GM12892 (cell line): ENCODE measurements around the gene APLP2.

Source experiments
- POLR2A ChIP-seq: IDR thresholded peaks from 2 replicates; pipeline ENCODE4 v1.6.1; 2011; ENCODE audit warnings: low read depth, low read length, control low read depth
- POLR2AphosphoS5 ChIP-seq: IDR thresholded peaks from 2 replicates; pipeline ENCODE4 v1.6.1; 2011; ENCODE audit warnings: low read depth, low read length, control low read depth

DNA sequence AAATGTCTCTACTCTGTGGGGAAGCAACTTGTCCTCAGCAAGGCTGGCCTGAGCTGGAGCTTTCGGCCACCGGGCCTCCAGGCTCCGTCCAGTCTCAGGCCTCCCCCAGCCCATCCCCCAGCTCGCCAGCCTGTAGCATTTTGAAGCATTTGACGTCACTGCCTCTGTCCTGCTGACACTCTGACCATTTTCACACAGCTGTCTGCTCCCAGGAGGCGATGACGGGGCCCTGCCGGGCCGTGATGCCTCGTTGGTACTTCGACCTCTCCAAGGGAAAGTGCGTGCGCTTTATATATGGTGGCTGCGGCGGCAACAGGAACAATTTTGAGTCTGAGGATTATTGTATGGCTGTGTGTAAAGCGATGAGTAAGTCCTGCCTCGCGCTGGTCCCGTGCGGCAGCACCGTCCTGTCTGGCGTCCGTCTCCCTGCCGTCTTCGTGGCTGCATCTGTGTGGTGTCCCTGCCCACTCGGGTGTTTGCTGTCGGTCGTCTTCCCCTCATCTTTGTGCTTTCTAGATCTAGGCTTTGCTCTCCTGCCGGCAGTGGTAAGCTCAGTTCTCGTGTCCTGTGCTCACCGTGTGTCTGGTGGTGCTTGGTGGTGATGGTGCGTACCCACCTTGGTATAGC, 53.8 kb downstream of the APLP2 start:
- TF ChIP-seq POLR2A, result no peak
- no peak for TF ChIP-seq POLR2AphosphoS5
